NT2/D1 (cell line): Measurements from ENCODE around the gene SMO.

Experiments used
- SUZ12 ChIP-seq: IDR thresholded peaks from 2 replicates; pipeline ENCODE4 v1.6.1; 2011; ENCODE audit not compliant: insufficient read length, insufficient read depth; ENCODE audit errors: extremely low read depth
- YY1 ChIP-seq: IDR thresholded peaks from 2 replicates; pipeline ENCODE4 v1.6.1; 2011; ENCODE audit not compliant: insufficient read length, insufficient read depth
- ZNF274 ChIP-seq: IDR thresholded peaks from 2 replicates; pipeline ENCODE4 v1.6.1; 2011; ENCODE audit warnings: mild to moderate bottlenecking, low read depth, low read length

GRCh38 chr7:129245533-129245932 lies 57.1 kb downstream of the SMO start:
- TF ChIP-seq ZNF274 (no peak), SUZ12 (no peak), YY1 (no peak)
